Upper lobe of left lung (tissue), 6 donors: ENCODE results near the gene RGS17. TPM values are rescaled to one million over a fixed set of nuclear protein-coding genes. Genes with fewer than 3 reads are reported as not detected.
A peak's percentile ranks its signal among the peaks of the same experiment; 100 is the strongest.
"Not testable (repeated sequence)": the region's sequence is repeated elsewhere in the genome, so short reads cannot be mapped to it uniquely, and the experiment has no call there.

Experiments used
- ATAC-seq, 2 donors: fragments of 200-7000 bp; cut with Tn5 transposase; one replicate each; pipeline ENCODE4 v1.9.1; 2022; ENCODE audit warnings: mild to moderate bottlenecking in 2 of 2, moderate library complexity in 2 of 2; ENCODE audit not compliant: low FRiP score in 2 of 2
- DNase-seq, 2 donors: peaks; one replicate each; pipeline ENCODE4 v3.0.0-alpha.2; 2019 to 2020
- H3K27ac ChIP-seq, 4 donors: fragments of 200-600 bp; sonication (generic); one replicate each; pipeline ENCODE4 v1.5.1; 2016 to 2019
- H3K27me3 ChIP-seq, 4 donors: fragments of 200-600 bp; sonication (generic); one replicate each; pipeline ENCODE4 v1.5.1; 2017 to 2019
- H3K36me3 ChIP-seq, 4 donors: fragments of 200-600 bp; sonication (generic); one replicate each; pipeline ENCODE4 v1.5.1; 2016 to 2019
- H3K4me1 ChIP-seq, 4 donors: fragments of 200-600 bp; sonication (generic); one replicate each; pipeline ENCODE4 v1.5.1; 2018 to 2019
- H3K4me3 ChIP-seq, 4 donors: fragments of 200-600 bp; sonication (generic); one replicate each; pipeline ENCODE4 v1.5.1; 2017 to 2019; ENCODE audit warnings: mild to moderate bottlenecking in 2 of 4, moderate library complexity in 1 of 4
- H3K9me3 ChIP-seq, 4 donors: fragments of 200-600 bp; sonication (generic); one replicate each; pipeline ENCODE4 v1.5.1; 2018 to 2019
- EP300 ChIP-seq, 4 donors: sonication (generic); formaldehyde crosslinking; IDR thresholded peaks; one replicate each; pipeline ENCODE4 v1.5.1; 2017; ENCODE audit warnings: antibody characterized with exemption in 4 of 4, control low read depth in 2 of 4
- POLR2A ChIP-seq, 4 donors: fragments of 450-650 bp; IDR thresholded peaks; one replicate each; pipeline ENCODE4 v1.5.1; 2016 to 2017; ENCODE audit warnings: antibody characterized with exemption in 4 of 4, mild to moderate bottlenecking in 2 of 4
- POLR2AphosphoS5 ChIP-seq, 2 donors: sonication (generic); formaldehyde crosslinking; IDR thresholded peaks; one replicate each; pipeline ENCODE4 v1.5.1; 2017; ENCODE audit warnings: antibody characterized with exemption in 2 of 2
- WGBS, 2 donors: methylation state at CpG; one replicate each; pipeline ENCODE4 v1.1.5; 2017 to 2018; 5-methylcytosine and 5-hydroxymethylcytosine counted together
- total RNA-seq, 6 donors: library from RNA; depleted of rRNA in 4 of 6; stranded (reverse); fragments of >200 nt in 4 of 6; gene quantifications; one replicate each; pipeline versions ENCODE4 v1.1.0 to v1.2.1, GENCODE V29; 2016 to 2021
- TF ChIP-seq, protein P1 (sequence below), 6 experiments: fragments of 450-650 bp in 4 of 6; fragments of 200-600 bp in 2 of 6; sonication (generic) in 2 of 6; IDR thresholded peaks; one replicate each; pipeline ENCODE4 v1.5.1; 2016 to 2019; ENCODE audit warnings: antibody characterized with exemption in 6 of 6
- donor health status: DM: no; HTN: no; CAD: no; lungs with moderate emphysema.
- donor health status: DM: no; HTN: yes; CAD: no; lungs with severe emphysema.

Gene RGS17
- total RNA-seq, 6 donors from 2014 or later, result 0.15 to 0.49 (median 0.28) TPM; not detected in 2

DNA sequence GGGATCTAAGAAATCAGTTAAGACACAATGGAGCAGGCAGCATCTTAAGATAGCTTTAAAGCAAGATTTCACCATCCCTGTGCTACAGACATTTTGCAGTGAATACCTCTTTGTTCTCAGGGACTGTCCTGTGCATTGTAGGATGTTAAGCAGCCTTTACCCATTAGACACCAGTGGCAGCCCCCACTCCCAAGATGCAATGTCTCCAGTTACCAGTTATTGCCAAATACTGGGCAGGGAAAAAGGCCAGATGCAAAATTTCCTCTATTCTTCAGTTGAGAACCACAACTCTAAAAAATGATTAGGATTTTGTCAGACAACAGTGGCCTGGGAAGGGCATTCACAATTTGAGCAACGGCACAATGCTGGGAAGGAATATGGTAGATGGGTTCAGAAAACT is 154.3 kb downstream of the RGS17 start:
- peaks cover 6 to 34% (median 7%) of the 10 kb centered on the region in 4 donors for H3K36me3 ChIP-seq
- H3K4me3 ChIP-seq, result no peak overlapping the region
- WGBS, 2 donors, result 77 to 82% methylated on average over 1 of the region's 1 CpG
- no peaks in the 10 kb centered on the region for H3K27me3 ChIP-seq
- ATAC-seq, result no peak
- no peak for TF ChIP-seq POLR2AphosphoS5 (IDR thresholded peaks at IDR 0.05)
- no peak for TF ChIP-seq POLR2A (IDR thresholded peaks at IDR 0.05)
- TF ChIP-seq, protein P1, sequence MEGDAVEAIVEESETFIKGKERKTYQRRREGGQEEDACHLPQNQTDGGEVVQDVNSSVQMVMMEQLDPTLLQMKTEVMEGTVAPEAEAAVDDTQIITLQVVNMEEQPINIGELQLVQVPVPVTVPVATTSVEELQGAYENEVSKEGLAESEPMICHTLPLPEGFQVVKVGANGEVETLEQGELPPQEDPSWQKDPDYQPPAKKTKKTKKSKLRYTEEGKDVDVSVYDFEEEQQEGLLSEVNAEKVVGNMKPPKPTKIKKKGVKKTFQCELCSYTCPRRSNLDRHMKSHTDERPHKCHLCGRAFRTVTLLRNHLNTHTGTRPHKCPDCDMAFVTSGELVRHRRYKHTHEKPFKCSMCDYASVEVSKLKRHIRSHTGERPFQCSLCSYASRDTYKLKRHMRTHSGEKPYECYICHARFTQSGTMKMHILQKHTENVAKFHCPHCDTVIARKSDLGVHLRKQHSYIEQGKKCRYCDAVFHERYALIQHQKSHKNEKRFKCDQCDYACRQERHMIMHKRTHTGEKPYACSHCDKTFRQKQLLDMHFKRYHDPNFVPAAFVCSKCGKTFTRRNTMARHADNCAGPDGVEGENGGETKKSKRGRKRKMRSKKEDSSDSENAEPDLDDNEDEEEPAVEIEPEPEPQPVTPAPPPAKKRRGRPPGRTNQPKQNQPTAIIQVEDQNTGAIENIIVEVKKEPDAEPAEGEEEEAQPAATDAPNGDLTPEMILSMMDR (IDR thresholded peaks at IDR 0.05), result no peak
- TF ChIP-seq EP300 (IDR thresholded peaks at IDR 0.05), result no peak
- H3K27ac ChIP-seq, result no peak overlapping the region
- no peak for DNase-seq
- H3K4me1 ChIP-seq, result peaks cover 0 to 3% (median under 1%) of the 10 kb centered on the region in 4 donors
- H3K9me3 ChIP-seq, result no peaks in the 10 kb centered on the region

DNA sequence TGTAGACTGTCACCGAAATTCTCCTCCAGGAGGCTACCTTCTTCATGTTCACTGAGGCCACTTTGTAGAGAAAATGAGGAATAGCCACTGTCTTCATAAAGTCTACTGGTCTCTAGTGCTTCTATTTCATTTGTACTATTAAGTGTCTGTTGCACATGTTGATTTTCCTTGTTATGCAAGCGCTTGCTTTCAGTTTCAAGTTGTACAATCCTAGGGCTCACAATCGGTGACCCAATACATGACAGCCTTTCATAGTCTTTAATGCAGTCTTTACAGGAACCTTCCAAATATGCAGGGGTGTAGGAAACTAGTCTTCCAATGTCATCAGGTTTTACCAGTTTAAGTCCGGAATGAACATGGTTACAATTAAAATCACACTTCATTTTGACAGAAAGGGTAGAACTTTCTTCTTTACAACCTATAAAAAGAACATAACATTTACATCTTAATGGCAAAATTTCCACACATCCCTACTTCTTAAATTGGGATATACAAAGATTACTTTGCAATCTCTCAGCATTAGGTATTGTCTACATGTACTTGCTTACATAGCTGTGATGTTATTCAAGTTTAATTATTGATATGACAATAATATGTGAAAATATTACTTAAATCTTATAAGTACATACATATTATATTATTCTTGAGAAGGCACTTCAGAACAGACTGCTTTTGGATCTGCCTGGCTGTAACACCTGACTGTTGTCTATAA is 155.7 kb downstream of the RGS17 start:
- DNase-seq (peak in 1 of 2 donors; percentile 36), ATAC-seq (peak; percentile 43 to 78)
- TF ChIP-seq EP300 (IDR thresholded peaks at IDR 0.05), result no peak
- TF ChIP-seq, protein P1 (IDR thresholded peaks at IDR 0.05), result no peak
- TF ChIP-seq POLR2A (IDR thresholded peaks at IDR 0.05), result no peak
- no peak for TF ChIP-seq POLR2AphosphoS5 (IDR thresholded peaks at IDR 0.05)
- H3K4me3 ChIP-seq, result no peak overlapping the region
- H3K4me1 ChIP-seq, result no peaks in the 10 kb centered on the region
- no peak overlapping the region for H3K27ac ChIP-seq
- peaks cover 9 to 48% (median 17%) of the 10 kb centered on the region in 4 donors for H3K36me3 ChIP-seq
- no peaks in the 10 kb centered on the region for H3K9me3 ChIP-seq
- H3K27me3 ChIP-seq, result no peaks in the 10 kb centered on the region
- 47 to 67% methylated on average over 4 of the region's 4 CpGs for WGBS, 2 donors

DNA sequence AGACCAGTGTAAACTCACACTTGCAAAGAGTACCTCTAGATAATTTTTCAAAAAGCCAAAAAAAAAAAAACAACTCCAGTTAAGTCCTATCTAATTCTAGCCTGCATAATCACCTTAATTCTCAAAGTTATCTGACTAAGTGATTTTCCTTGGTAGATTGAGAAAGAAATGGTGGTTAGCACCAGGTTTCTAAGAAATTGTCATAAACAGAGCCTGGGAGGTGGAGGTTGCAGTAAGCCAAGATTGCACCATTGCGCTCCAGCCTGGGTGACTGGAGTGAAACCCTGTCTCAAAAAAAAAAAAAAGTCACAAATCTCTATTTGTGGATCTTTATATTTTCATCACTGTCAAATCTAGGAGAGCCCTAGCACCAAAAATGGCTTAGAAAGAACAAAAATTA is 157.2 kb downstream of the RGS17 start:
- Histone ChIP-seq H3K4me1 (no peaks in the 10 kb centered on the region), H3K27me3 (no peaks in the 10 kb centered on the region), H3K27ac (no peak overlapping the region), H3K4me3 (no peak overlapping the region), H3K36me3 (peaks cover 9 to 59% (median 24%) of the 10 kb centered on the region in 4 donors), H3K9me3 (no peaks in the 10 kb centered on the region)
- ATAC-seq (no peak), DNase-seq (no peak)
- 86 to 100% methylated on average over 1 of the region's 1 CpG for WGBS, 2 donors
- TF ChIP-seq EP300 (IDR thresholded peaks at IDR 0.05), result no peak
- no peak for TF ChIP-seq POLR2A (IDR thresholded peaks at IDR 0.05)
- no peak for TF ChIP-seq POLR2AphosphoS5 (IDR thresholded peaks at IDR 0.05)
- TF ChIP-seq, protein P1 (IDR thresholded peaks at IDR 0.05), result no peak

DNA sequence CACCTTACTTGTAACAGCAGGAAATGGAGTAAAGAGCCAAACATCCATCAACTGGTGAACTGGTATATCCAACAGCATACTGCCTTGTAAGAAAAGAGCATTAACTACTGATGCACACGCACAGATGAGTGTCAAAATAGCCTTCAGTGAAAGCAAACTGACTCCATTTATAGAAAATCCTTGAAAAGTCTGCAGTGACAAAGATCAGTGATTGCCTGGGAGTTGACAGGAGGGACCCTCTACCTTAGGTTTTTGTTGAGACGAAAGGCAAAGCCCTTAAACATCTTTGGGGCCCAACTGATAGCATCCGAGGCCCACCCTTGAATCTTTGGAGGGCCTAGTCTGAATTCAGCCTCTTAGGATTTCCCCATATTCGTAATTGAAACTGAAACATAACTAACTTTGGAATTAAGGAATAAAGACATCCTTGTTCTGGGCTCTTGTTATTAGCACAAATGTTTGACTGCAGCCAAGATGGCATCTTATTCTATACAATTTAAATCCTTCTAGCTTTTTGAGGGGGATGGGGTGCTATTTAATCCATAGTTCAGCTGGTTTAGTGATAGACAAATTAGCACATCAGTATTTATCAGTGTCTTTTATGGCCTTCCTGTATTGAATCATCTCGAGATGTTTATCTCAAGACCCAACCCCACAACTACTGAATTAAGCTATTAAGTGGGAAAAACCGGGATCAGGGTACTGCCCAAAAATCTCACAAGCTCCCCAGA is 161.2 kb downstream of the RGS17 start:
- H3K36me3 ChIP-seq, result peaks cover 9 to 56% (median 24%) of the 10 kb centered on the region in 4 donors
- no peaks in the 10 kb centered on the region for H3K9me3 ChIP-seq
- no peak overlapping the region for H3K27ac ChIP-seq
- no peak overlapping the region for H3K4me3 ChIP-seq
- 95 to 97% methylated on average over 6 of the region's 6 CpGs for WGBS, 2 donors
- TF ChIP-seq POLR2A (IDR thresholded peaks at IDR 0.05), result no peak
- TF ChIP-seq, protein P1 (IDR thresholded peaks at IDR 0.05), result no peak
- ATAC-seq (no peak), DNase-seq (no peak)
- no peaks in the 10 kb centered on the region for H3K4me1 ChIP-seq
- no peaks in the 10 kb centered on the region for H3K27me3 ChIP-seq

DNA sequence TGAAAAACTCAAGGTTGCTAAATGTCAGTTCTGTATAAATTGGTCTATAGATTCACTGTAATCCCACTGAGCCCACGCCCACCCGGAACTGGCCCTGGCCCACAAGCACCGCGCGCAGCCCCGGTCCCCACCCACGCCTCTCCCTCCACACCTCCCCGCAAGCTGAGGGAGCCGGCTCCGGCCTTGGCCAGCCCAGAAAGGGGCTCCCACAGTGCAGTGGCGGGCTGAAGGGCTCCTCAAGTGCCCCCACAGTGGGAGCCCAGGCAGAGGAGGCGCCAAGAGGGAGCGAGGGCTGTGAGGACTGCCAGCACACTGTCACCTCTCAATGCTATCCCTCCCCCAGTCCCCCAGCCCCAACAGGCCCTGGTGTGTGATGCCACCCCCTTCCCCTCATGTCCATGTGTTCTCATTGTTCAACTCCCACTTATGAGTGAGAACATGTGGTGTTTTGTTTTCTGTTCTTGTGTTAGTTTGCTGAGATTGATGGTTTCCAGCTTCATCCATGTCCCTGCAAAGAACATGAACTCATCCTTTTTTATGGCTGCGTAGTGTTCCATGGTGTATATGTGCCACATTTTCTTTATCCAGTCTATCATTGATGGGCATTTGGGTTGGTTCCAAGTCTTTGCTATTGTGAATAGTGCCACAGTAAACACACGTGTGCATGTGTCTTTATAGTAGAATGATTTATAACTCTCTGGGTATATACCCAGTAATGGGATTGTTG is 164.8 kb downstream of the RGS17 start:
- peaks cover 0 to 21% (median 13%) of the 10 kb centered on the region in 4 donors for H3K36me3 ChIP-seq
- not testable (repeated sequence) for H3K27ac ChIP-seq, H3K4me1 ChIP-seq, H3K4me3 ChIP-seq, H3K9me3 ChIP-seq, ATAC-seq, H3K27me3 ChIP-seq
- 87 to 96% methylated on average over 15 of the region's 15 CpGs for WGBS, 2 donors
- peak in 1 of 2 donors; percentile 65 for DNase-seq
